Endothelial cell of hepatic sinusoid (primary cell): ENCODE data around the gene COL4A2.

Source experiments
- in situ Hi-C: cut with HindIII; loops from 2 replicates; pipeline ENCODE4 v1.10.0; 2017; ENCODE audit warnings: low sequenced_read_pairs

Gene COL4A2

DNA sequence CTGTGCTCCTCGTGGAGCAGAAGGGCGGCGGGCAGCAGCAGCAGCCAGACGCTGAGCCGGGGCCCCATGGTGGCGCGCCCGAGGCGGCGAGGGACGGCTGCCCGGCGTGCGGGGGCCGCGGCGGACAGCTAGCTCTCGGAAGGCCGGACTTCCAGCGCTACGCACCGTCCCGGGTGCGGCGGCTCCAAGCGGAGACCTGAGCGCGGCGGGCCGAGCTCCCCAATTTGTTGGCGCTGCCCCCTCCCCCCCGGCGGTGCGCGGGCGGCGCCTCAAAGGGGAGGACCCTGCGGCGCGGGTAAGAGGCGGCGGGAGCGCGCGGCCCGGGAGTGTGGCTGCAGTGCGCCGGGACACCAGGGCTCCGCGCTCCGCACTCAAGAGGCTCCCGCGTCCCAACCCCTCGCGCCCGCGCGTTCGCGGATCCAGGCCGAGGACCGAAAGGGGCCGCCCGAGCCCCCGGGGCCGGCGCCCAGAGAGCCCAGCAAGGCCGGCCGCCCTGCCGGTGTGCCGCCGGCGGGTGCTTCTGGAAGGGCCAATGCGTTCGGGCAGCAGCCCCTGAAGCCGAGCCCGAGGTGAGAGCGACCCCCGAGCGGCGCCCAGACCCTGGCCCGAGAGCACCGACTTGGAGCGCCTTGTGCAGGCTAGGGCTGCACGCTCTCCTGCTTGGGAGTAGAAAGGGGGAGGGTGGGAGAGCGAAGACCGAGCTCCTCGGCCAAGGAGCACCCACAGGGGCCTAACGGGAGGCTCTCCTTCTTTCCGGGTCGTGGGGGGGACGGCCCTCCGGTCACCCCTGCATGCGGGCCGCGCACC, at the start of gene COL4A2, which contains the start of gene COL4A1:
TSS of gene COL4A2 (plus strand) at position 325 of the 807 bp plus-strand sequence. CDS start 620 bp downstream, outside the sequence.
TSS of gene COL4A1 (minus strand) at position 198 of the 807 bp plus-strand sequence. CDS start at position 68, 130 bp downstream.
- in situ Hi-C loops, result no loop called here

DNA sequence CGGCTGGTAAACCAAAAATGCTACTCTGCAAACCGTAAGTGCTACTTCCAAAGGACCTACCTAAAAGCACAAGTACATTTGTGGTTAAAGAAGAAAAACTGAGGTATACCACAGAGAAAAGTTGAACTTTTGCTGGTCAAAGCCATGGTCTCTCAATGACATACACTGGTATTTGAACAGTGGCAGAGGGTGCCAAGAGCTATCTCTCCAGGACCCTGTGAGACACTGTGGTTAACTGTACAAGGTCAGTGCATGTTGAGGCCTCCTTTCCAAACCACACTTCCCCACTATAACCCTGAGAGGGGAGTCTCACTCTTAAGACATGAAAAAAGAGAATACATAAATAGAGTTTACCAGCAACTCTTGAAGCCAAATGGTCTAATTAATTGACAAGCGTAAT, 49.7 kb upstream of the COL4A2 start:
- in situ Hi-C loops, result no loop called here

DNA sequence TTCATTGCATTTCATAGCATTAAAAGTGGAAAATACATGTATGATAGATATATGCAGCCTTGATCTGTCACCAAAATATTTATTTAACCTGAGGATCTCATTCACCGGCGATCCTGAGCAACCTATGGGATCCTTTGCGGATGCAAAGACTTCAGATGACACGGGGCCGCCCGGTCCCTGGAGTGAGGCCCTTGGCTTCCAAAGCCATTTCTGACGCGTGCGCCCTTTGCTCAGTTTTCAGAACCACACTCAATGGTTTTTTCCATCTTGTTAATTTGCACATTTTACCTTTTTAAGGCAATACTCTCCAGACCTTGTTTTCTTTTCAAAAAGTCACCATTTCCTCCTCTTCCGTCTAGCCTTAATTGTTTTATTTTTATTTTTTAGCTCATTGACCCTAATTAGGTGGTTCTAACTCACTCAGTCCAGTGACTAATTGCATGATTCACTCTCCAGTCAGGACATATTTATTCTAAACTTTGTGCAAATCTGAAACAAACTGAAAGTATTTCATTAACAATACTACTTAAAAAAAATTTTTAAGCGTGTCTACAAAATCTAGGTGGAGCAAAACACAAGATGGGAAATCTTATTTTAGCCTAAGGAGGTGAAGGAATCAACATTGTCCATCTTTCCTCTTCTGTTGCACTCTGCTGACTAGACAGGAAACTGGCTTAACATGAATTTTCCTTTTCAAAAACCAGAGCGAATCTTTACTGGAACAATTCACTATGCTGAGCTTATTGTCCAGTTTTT, 48.0 kb upstream of the COL4A2 start:
- in situ Hi-C loops, result no loop called here

DNA sequence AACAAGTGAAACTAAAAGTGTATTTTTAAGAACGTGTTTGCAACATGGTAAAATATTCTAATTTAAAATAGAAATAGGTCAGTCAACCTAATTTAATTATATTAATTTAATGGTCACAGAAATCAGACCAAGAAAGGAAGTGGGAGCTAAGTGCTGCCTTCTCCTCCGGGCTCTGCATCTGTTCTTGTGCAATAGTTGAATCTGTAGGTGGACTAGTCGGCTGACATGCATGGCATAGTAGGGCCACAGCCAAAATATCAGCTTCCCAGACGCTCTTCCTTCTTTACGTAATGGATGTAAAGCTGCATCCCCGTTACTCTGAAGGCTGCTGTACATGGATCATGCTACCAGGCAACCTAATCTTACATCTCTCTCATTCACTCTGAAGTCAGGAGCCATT, 47.4 kb upstream of the COL4A2 start:
- in situ Hi-C loops, result no loop called here

DNA sequence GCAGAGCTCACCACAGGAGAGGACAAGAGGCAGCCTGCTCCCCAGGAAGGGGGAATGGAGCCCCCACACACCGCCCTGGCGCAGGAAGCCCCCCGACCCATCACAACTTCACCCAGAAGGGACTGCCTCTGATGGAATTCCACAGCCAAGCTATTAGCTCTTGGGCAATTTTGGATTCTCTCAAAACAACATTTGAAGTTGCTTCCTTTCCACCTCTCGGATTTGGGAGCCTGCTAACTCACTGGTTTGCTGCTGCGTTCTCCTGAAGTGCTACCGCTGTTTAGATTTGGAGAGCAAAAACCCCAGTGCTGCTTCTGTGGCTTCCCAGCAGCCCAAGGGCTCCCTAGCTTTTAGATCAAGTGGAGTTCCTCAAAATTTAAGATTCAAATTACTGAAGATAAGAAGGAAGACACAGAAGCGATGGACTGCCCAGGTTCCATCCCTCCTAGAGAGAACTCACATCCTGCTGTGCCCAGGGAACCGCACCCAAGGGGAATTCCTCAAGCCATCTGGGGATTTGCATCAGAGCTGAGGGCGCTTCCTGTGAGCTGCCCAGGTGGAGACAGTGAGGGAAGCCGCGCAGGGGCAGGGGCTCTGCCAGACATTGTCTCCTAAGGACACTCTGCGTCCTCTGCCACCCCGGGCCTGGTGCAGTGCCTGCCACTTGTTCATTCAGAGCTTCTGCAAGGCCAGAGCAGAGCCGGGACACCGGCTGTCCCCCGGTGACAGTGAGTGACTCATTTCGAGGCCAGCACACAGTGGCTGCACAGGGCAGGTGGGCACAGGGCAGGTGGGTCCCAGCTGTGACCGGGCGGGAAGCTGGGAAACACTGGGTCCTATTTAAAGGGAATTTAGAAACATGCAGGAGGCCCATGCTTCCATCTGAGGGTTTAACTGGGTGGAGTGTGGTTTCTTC, 45.7 kb upstream of the COL4A2 start:
- in situ Hi-C loops, result no loop called here

DNA sequence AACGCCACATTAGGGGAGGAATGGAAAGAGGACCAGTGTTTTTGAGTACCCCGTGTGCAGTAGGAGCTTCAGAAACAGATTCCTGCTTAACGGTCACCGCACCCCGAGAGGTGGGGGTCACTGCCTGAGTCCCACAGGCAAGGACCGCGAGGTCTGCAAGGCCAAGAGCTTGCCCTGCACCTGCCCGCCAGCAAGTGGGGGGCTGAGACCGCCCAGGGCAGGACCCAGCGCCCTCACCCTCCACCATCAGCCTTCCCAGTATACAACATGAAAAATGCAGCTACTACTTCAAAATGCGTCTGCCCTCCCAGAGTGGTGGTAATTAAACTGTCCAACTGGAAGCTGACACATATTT, 45.0 kb upstream of the COL4A2 start:
- in situ Hi-C loops, result no loop called here

DNA sequence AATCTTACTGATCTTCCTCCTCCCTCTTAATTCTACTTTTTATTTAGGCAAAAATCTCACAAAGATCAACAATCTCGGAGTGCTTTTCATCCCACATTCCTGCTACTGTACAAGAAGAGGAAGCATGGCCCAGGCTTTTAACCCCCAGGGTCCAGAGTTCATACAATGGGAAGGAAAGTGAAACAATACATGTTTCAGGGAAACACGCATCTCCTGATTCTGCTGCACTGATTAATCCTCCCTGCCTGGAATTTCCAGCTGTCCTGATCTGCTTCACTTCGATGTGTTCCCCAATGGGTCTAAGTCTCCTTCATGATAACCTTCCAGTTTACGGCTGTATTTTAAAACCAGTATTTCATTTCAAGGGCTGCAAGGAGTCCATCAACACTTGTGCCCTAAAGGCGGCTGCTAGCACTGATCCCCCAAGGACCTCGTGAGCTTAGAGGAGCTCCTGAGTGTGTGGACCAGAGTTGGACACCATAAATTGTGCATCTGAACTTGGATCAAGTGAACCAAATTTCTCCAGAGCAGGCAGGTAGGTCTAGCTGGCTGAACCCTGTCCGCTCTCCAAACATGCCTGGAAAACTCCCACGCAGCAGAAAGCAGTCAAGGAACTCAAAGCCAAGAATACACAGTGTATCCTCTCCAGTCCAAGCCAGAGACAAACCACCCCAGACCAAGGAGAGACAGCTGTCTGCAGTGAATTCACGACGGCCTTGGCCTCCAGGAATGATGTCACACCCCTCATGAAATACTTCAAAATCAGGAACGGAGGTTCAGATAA, 44.4 kb upstream of the COL4A2 start:
- in situ Hi-C loops, result no loop called here

DNA sequence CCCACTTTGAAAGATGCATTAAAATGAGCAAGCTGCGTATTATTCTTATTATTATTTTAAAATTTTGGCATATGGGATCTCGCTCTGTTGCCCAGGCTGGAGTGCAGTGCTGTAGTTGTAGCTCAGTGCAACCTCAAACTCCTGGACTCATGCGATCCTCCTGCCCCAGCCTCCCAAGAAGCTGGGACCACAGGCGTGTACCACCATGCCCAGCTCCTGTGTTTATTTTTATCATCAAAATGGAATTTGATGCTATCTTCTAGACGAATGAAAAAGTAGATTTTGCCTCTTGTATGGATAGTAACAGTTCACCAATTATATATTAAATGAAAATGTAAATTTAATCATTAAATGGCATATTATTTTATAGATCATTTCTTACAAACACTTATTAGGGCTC, 43.7 kb upstream of the COL4A2 start:
- in situ Hi-C loops, result no loop called here

DNA sequence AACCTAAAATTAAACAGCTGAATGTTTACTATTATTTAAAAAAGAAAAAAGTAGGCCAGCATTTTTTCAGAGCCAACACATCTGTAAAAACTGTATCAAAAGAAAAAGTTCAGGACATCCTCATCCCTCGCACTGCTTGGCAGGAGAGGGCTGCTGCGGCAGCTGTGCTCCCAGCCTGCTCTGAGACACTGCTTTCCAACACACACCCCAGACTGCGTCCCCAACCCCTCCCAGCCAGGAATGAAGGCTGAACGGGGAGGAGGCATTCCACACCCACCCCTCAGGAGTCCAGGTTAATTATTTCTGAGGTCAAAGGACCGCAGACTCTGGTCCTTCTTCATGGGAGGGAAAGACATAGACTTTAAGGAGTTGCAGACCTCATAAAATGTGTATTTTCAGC, 43.2 kb upstream of the COL4A2 start:
- in situ Hi-C loops, result no loop called here

DNA sequence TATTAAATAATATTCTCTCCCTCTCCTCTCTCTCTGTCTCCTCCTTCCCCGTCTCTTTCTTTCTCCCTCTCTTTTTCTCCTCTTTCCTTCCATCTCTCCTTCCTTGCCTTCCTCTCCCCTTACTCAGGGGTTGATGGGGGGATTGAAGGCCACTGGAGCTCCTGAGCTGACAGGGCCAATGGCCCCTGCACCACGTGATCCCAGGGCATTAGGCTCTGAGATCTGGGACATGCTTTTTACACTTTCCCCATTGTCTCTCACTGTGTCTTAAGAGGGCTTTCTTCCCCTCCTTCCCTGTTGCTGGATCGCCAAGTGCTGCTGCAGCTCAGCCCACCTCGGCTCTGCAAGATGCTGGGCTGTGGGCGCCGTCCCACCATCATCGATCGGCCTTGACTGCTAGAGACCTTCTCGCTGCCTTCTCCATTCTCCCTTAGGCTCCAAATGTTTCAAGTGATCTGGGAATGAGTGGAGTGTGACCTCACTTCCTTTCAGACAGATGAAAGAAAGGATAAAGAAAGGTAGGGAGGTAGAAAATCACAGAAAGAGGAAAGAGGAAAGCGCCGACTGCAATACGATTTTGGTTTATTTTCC, 42.3 kb upstream of the COL4A2 start:
- in situ Hi-C loops, result no loop called here

DNA sequence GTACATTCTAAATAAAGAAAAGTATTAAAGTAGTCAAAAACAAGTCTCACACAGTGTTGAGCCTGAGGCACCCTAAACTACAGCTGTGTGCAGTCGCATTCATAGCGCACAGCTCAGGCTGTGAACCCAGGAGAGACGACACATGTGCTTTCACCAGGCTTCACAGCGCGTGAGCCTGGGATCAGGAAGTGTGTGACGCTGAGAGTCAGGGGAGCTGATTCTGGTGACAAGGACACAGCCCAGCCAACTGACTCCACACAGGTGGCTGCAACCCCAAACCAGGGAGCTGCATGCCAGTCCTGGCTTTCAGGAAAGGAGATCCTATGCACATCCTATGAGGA, 41.8 kb upstream of the COL4A2 start:
- in situ Hi-C loops, result no loop called here

DNA sequence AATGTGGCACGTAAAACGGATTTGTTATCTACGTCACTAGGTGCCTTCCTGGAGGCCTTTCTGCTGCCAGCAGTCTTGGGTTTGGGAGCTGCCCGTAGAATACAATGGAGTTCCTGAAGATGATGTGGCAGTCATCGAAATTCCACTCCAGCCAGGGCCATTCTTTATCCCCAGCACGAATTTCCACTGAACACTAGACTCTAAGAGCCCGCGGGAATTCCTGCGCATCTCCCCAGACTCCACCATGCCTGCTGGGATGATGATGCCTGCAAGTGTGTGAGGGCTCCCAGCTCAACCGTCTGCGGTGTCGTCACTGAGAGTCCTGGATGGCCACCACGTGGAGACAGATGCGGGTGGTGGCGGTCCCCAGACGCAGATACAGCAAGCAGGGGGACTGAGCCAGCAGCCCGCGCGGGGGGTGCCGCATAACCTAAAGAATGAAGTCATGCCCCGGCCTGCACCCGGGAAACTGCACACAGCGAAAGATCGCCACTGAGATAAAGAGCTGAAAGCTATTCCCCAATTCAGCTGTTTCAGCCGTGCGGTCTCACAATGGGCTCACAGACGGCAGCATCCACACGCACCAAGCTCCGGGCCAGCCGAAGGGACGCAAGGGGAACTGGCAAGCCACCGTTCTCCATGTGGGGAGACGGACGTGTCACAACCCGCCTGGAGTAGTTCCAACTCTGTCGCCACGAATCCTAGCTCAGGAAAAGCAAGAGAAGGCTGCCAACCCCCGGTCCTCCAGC, 41.2 kb upstream of the COL4A2 start:
- in situ Hi-C loops, result no loop called here

DNA sequence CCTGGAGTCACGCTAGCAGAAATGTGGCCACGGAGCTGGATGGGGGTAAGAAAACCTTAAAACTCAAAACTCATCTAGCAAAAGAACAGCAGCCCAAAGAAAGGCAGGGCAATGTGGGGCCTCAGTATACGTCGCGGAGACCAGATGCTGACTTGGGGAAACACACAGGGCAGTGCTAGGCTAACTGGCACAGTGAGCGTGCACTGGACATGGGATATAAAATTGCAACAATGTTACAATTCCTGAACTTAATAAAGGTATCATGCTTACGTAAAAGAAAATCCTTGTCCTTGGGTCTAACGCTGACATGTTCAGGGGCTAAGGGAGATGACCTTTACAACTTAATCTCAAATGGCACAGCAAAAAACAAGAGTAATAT, 40.7 kb upstream of the COL4A2 start:
- in situ Hi-C loops, result no loop called here

DNA sequence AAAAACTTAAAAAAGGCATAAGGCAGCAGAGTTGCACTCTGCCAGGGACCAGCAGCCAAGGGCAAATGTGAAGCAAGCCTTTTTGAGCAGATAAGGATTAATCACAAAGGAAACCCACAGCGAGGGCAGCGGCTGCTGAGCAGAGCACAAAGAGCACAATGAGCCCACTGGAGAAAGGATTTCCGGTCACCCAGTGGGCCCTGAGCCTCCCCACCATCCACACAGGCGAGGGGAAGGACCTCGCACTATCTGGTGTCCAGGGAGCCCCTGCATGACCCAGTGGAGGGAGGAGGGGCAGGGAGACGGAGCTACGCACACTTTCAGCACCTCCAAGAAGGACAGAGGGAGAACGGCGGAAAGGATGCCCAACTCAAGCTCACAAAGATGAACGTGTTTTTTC, 40.1 kb upstream of the COL4A2 start:
- in situ Hi-C loops, result no loop called here

DNA sequence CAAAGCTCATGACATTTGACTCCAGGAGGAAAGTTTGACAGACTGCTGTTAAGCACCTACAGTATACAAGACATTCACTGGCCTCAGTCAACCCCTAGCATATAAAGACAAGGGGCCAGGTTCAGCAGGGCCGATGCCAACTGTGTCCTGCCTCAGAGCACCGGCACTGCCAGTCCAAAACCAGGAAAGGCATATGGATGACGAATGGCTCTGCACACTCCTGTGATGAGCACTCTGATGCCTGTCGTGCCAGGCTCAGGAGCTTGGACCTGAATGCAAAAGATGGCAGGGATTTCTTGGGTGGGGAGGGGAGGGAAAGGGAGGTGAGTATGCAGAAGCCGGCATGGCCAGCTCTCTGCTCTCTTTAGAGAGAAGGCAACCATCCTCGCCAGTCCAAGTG, 39.0 kb upstream of the COL4A2 start:
- in situ Hi-C loops, result no loop called here

DNA sequence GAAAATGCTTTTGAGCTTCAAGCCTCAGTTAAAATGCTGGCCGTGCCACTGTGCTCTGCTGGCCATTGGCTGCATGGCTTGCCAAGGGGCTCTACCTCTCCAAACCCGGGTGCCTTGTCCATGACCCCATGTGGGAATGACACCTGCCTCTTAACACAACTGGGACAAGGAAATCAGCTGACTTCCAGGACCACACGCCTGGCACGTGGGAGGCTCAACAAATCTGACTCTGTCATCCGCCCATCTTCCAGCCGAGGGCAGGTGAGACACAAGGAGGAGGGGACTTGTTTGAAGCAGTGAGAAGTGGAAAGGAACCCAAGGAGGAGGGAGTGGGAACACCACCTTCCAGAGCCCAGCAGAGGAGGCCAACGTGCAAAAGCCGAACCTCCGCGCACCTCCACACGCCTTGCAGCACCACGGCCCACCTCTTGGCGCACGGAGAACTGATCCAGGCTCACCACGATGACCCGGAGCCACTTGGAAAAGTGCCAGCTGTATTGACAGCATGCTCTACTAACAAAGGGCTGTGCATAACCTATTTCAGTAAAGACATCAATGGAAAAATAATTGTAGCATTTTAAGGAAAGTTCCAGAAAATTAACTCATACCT, 38.4 kb upstream of the COL4A2 start:
- in situ Hi-C loops, result no loop called here

DNA sequence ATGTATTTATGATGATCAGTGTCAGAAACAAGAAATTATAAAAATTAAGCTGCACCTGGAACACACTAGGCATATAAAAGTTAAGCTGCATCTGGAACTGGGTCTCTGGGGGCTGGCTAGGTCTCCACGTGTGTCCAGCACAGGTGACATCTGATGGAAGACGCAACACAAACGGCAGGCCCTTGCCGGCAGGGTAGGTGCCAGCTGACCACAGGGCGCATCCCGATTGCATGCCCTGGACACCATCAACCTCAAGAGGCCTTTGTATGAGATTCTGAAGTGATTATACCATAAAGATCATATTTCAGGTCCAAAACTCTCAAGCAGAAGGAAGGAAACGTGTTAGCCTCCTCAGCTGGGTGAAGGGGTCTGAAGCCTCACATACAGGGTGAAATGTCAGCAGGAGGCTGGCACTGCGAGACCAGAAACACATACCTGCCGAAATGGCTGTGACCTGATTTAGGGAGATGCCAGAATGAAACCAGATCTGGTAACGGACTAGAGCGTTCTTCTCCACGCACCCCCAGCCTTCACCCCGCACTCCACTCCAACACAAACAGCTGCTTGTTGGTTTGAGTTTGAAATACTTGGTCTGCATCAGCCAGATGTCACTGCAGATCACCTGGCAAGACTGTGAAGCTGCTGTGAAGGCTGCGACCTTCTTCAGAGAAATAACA, 37.4 kb upstream of the COL4A2 start:
- in situ Hi-C loops, result no loop called here

DNA sequence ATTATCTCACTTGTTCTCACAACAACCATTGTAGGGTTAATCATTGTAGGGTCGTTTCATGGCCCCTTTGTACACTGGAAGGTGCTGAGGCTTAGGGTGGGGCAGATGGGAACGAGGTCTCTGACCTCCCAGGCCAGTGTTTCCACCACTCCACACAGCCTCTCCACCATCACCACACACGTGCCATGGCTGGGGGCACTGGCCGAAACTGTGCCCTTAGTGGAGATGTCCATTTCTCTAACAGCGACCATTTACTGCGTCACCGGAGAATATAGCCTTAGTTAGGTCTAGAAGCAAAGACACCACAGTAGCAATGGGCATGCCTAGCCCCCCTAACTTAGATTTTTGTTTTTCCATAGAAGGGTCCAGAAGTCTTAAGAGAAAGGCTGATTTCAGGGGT, 36.6 kb upstream of the COL4A2 start:
- in situ Hi-C loops, result no loop called here

DNA sequence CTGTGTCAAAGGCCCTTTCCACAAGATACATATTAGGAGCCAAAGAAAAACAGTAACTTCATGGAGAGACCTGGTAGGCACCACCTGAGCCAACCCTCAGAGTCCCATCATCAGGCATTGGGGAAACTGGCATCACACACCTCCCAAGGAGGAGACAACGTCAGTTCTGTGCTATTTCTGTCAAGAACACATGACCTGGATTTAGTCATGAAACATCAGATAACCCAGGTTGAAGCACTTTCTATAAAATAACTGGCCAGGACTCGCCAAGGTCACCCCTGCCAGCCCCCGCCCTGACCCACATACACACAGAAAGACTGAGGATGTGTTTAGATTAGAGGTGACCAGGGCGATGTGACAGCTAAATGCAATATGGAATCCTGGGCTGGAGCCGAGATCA, 35.8 kb upstream of the COL4A2 start:
- in situ Hi-C loops, result no loop called here
